ENCODE measurements around the gene DCAF4. TPM values are rescaled to one million over a fixed set of nuclear protein-coding genes. Genes with fewer than 3 reads are reported as not detected.

DCAF4 gene
- total RNA-seq, 1 experiment from 2014 or later: 19.6 TPM

- no peak for DNase-seq (ENCODE audit: low spot score)
- Mint-ChIP-seq H3K27me3 (ENCODE audit: low read depth) (peaks cover 20% of the 10 kb centered on the region), H3K9me3 (no peaks in the 10 kb centered on the region), H3K27ac (no peak overlapping the region), H3K36me3 (no peaks in the 10 kb centered on the region), H3K4me1 (peaks cover 37% of the 10 kb centered on the region), H3K4me3 (no peak overlapping the region)
- ATAC-seq: no peak
- ChIA-PET CTCF (no interaction called here), POLR2A (no interaction called here)
- TF ChIP-seq, protein P1, sequence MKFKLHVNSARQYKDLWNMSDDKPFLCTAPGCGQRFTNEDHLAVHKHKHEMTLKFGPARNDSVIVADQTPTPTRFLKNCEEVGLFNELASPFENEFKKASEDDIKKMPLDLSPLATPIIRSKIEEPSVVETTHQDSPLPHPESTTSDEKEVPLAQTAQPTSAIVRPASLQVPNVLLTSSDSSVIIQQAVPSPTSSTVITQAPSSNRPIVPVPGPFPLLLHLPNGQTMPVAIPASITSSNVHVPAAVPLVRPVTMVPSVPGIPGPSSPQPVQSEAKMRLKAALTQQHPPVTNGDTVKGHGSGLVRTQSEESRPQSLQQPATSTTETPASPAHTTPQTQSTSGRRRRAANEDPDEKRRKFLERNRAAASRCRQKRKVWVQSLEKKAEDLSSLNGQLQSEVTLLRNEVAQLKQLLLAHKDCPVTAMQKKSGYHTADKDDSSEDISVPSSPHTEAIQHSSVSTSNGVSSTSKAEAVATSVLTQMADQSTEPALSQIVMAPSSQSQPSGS (CRISPR knock-in tag; IDR thresholded peaks at IDR 0.05; ENCODE audit: borderline replicate concordance, low read depth): no peak
- TF ChIP-seq, protein P2, sequence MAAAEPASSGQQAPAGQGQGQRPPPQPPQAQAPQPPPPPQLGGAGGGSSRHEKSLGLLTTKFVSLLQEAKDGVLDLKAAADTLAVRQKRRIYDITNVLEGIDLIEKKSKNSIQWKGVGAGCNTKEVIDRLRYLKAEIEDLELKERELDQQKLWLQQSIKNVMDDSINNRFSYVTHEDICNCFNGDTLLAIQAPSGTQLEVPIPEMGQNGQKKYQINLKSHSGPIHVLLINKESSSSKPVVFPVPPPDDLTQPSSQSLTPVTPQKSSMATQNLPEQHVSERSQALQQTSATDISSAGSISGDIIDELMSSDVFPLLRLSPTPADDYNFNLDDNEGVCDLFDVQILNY (CRISPR knock-in tag; IDR thresholded peaks at IDR 0.05): no peak
- TF ChIP-seq GABPB1 (CRISPR knock-in tag; IDR thresholded peaks at IDR 0.05): no peak
- TF ChIP-seq CREM (CRISPR knock-in tag; IDR thresholded peaks at IDR 0.05): no peak
- TF ChIP-seq ZNF425 (CRISPR knock-in tag; conservative IDR thresholded peaks at IDR 0.05): no peak
- no peak for TF ChIP-seq SOX15 (CRISPR knock-in tag; IDR thresholded peaks at IDR 0.05)
- TF ChIP-seq TCF7 (CRISPR knock-in tag; IDR thresholded peaks at IDR 0.05; ENCODE audit: low read depth): no peak
- TF ChIP-seq, protein P3, sequence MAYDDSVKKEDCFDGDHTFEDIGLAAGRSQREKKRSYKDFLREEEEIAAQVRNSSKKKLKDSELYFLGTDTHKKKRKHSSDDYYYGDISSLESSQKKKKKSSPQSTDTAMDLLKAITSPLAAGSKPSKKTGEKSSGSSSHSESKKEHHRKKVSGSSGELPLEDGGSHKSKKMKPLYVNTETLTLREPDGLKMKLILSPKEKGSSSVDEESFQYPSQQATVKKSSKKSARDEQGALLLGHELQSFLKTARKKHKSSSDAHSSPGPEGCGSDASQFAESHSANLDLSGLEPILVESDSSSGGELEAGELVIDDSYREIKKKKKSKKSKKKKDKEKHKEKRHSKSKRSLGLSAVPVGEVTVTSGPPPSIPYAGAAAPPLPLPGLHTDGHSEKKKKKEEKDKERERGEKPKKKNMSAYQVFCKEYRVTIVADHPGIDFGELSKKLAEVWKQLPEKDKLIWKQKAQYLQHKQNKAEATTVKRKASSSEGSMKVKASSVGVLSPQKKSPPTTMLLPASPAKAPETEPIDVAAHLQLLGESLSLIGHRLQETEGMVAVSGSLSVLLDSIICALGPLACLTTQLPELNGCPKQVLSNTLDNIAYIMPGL (CRISPR knock-in tag; IDR thresholded peaks at IDR 0.05): no peak
- no peak for TF ChIP-seq EMX1 (CRISPR knock-in tag; IDR thresholded peaks at IDR 0.05)
These were observed 2.6 kb downstream of the DCAF4 start for GRCh38 chr14:72928872-72929271.

DNA sequence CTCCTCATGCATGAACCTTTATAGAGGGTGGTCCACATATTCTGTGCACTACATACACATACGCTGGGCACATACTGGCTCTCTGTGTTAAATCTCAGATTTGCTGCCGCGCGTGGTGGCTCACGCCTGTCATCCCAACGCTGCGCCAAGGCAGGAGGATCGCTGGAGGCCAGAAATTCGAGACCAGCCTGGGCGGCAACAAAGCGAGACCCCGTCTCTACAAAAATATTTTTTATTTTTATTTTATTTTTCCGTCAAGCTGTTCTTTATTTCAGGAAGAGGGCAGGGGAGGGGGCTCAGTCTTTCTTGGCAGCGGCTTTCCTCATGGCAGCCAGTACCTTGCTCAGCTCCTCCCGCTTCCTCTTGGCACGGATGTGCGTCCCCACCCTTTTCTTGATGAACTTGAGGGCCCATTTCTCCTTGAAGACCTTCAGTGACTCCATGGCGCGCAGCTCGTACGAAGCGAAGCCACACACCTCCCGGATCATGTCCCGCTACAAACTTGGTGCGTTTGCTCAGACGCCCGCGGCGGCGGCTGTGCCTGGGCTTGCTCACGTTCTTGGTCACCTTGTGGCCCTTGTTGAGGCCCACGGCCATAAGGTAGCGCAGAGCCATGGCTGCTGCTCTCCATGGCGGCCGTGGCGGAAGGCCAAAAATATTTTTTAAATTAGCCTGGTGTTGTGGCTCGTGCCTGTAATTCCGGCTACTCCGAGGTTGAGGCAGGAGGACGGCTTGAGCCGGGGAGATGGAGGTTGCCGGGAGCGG, 3.2 kb downstream of the DCAF4 start:
- H3K4me1 Mint-ChIP-seq: peaks cover 38% of the 10 kb centered on the region
- H3K27ac Mint-ChIP-seq: no peak overlapping the region
- ATAC-seq (no peak), DNase-seq (ENCODE audit: low spot score) (no peak)
- H3K4me3 Mint-ChIP-seq: no peak overlapping the region
- no peaks in the 10 kb centered on the region for H3K36me3 Mint-ChIP-seq
- ChIA-PET CTCF (no interaction called here), POLR2A (no interaction called here)
- H3K9me3 Mint-ChIP-seq: no peaks in the 10 kb centered on the region
- H3K27me3 Mint-ChIP-seq (ENCODE audit: low read depth): peaks cover 15% of the 10 kb centered on the region
- TF ChIP-seq E2F4 (CRISPR knock-in tag; IDR thresholded peaks at IDR 0.05; ENCODE audit: borderline replicate concordance, low read depth) (no peak), MAX (CRISPR knock-in tag; IDR thresholded peaks at IDR 0.05) (no peak), ZNF512 (CRISPR knock-in tag; IDR thresholded peaks at IDR 0.05; ENCODE audit: borderline replicate concordance) (no peak), SOX15 (CRISPR knock-in tag; IDR thresholded peaks at IDR 0.05) (no peak), IRF1 (CRISPR knock-in tag; IDR thresholded peaks at IDR 0.05) (no peak), PRRX2 (CRISPR knock-in tag; IDR thresholded peaks at IDR 0.05) (no peak), FOXK1 (CRISPR knock-in tag; IDR thresholded peaks at IDR 0.05) (no peak), TP53 (CRISPR knock-in tag; IDR thresholded peaks at IDR 0.05) (no peak), CBFB (CRISPR knock-in tag; IDR thresholded peaks at IDR 0.05; ENCODE audit: low read depth) (no peak), ZNF425 (CRISPR knock-in tag; conservative IDR thresholded peaks at IDR 0.05) (no peak), JUN (CRISPR knock-in tag; IDR thresholded peaks at IDR 0.05) (no peak), SP1 (CRISPR knock-in tag; conservative IDR thresholded peaks at IDR 0.05) (no peak), CREM (CRISPR knock-in tag; IDR thresholded peaks at IDR 0.05) (no peak)
- TF ChIP-seq, protein P4, sequence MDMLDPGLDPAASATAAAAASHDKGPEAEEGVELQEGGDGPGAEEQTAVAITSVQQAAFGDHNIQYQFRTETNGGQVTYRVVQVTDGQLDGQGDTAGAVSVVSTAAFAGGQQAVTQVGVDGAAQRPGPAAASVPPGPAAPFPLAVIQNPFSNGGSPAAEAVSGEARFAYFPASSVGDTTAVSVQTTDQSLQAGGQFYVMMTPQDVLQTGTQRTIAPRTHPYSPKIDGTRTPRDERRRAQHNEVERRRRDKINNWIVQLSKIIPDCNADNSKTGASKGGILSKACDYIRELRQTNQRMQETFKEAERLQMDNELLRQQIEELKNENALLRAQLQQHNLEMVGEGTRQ (CRISPR knock-in tag; IDR thresholded peaks at IDR 0.05): no peak

Data from WTC11 (cell line).